ENCODE data around the gene ZNF667.

Gene ZNF667

GRCh38 chr19:56393119-56394012 is 83.8 kb downstream of the ZNF667 start, which contains the start of gene ZNF582:
ZNF582 (minus strand) TSS chr19:56393534; CDS start chr19:56391752, 1,782 bp downstream.
- DNase-seq (ENCODE audit: low read depth), result peak; percentile 98

Data from iris pigment epithelial cell (primary cell).